GM18526 (cell line): ENCODE results near the gene BNIP1.

ENCODE experiments used
- POLR2A ChIP-seq: IDR thresholded peaks from 3 replicates; pipeline ENCODE4 v1.6.1; 2011; ENCODE audit not compliant: insufficient read length; ENCODE audit errors: extremely low read depth

BNIP1 gene

DNA sequence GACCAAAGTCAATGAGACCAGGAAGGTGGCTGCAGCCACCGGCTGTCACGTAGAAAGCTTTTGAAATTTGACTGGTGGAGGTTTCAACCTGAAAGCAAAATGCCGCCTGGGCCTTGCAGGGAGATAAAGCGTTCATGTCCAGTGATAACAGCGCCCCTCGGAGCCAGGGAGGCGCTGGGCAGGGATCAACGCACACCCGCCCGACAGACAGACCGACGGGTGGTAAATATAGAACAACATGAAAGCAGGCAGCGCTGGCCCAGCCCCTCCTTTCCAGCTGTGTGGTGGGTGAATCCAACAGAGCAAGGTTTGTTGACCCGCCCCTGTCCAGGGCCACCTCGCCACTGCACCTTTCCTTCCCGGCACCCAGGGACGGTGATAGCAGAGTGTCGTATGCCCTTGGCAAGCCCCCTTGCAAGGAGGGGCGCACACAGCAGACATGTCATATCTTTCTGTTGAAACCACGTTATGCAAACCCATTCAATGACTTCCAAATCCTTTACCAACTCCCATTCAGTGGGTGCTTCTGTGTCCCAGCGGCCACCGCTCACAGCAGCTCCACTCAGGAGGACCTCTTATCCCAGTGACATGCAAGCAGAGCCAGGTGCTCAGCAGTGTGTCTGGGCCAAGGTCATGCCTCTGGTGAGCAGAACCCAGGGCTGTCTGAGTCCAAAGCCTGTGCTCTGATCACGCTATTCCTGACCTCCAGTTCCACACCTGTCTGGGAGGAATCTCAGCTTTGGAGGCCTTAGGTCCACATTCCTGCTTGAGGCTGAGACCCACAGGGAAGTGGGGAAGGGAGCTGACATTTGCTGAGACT lies 52.0 kb downstream of the BNIP1 start:
- TF ChIP-seq POLR2A, result no peak

DNA sequence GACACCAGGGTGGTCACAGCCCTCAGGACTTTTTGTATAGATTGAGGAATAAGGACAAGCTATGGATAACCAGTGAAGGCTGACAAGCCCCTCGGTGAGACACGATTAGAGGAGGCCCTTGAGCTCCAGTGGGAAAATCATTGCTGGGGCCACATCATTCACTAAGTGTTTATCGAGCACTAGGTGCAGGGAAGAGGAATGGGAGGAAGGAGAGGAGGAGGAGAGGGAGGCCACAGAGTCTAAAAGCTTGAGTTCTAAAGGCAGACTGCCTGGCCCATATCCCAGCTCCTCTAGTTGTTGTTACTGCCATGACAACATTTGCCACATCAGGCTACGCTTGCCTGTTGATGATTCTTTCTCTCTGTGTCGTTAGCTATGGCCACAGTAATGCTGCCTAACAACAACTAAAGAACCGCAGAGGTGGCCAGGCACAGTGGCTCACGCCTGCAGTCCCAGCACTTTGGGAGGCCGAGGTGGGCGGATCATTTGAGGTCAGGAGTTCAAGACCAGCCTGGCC lies 53.1 kb downstream of the BNIP1 start:
- no peak for TF ChIP-seq POLR2A

DNA sequence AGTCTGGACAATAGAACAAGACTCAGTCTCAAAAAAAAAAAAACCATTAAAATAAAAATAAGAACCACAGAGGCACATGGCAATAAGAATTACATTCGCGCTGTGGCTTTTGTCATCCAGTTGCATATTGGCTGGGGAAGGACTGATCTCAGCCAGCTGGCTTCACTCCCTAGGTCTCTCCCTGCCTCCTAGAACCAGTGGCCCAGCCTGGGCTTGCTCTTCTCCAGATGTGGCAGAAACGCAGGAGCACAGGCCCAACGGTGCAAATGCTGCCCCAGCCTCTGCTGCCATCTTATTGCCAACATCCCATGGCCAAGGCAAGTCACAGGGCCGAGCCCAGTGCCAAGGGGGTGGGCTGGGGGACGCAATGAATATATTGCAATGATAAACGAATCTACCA lies 53.7 kb downstream of the BNIP1 start:
- TF ChIP-seq POLR2A, result no peak

DNA sequence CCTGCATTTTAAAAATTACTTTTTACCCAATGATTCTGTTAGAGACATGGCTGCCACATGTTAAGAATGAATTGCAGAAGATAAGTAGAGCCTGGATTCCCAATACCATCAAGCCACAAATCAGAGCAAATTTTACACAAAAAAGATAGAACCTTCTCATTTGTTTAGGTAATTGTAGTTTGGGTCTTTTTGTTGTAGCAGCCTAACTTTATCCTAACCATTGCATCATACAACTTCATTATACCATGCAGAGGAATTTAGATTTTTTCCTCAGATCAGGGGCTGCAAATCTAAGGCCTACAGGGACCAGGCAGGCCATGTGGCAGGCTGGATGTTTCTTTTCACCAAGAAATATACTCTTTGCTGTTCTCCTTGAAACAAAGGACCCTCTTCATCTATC lies 56.0 kb downstream of the BNIP1 start:
- no peak for TF ChIP-seq POLR2A

DNA sequence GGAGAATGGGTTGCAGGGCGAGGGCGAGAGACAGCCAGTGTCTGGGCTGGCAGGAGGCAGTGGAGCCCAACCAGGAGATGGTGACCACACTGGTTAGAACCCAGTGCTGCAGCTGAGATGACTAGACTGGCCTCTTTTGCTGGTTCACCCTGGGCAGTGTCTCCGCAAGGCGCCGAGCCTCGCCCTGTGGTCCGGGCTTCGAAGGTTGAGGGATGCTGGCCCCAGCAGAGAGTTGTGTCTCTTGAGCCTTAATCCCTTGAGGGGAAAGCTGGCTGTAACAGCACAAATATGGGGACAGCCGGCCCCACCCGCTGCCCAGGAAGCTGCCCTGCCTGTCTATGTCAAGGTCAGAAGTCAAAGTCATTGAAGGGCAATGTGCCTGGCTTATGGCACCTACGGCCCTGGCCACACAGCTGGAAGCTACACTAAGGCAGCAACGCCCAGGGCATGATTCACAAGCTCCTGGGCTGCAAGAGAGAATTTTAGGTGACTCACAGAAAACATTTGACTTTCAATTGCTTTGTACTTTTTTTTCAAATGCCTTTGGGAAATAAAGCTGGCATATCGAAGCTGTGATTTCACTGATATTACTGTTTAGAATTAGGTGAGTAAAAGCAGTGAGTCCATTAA lies 57.4 kb downstream of the BNIP1 start:
- no peak for TF ChIP-seq POLR2A

DNA sequence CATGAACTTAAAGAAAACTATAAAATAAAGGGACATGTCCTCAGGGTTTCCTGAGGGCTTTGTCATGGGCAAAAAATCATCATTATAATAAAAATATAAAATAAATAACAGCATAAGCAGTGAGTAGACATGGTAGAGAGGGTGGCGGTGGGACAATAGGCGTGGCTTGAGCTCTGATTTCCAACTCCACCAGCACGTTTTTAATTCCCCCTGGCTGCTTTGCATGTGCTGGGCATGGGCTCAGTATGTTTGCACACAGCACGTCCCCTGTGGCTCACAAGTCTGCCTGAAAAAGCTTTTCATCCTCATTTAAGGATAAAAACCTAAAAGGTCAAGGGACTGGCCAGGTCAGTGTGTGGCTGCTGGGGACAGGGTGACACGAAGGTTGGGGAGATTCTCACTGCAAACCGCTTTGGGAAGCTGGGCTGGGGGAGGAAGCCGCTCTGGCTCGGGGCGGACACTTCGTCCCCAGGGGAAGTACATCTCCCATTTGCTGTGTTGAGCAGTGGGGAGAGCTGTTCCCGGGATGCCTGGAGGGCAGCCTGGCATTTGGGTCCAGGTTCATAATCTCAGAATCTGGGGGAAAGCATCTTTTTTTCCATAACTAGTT lies 58.0 kb downstream of the BNIP1 start:
- TF ChIP-seq POLR2A, result no peak

DNA sequence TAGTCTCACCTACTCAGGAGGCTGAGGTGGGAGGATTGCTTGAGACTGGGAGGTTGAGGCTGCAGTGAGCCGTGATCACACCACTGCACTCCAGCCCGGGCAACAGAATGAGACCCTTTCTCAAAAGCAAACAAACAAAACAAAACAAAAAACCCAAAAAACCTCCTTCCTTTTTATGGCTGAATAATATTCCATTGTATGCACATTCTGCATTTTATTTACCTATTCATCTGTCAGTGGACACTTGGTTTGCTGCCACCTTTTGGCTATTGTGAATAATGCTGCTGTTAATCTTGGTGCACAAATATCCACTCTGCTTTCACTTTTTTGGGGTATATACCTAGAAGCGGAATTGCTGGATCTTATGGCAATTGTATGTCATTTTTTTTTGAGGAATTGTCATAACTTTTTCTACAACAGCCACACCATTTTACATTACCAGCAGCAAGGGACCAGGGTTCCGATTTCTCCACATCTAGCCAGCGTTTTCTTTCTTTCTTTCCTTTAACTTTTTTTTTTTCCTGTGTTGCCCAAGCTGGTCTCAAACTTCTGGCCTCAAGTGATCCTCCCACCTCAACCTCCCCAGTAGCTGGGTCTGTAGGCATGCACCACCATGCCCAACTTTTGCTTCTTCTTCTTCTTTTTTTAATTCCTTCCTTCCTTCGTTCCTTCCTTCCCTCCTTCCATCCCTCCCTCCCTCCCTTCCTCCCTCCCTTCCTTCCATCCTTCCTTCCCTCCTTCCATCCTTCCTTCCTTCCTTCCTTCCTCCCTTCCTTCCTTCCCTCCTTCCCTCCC lies 60.1 kb downstream of the BNIP1 start:
- TF ChIP-seq POLR2A, result no peak

DNA sequence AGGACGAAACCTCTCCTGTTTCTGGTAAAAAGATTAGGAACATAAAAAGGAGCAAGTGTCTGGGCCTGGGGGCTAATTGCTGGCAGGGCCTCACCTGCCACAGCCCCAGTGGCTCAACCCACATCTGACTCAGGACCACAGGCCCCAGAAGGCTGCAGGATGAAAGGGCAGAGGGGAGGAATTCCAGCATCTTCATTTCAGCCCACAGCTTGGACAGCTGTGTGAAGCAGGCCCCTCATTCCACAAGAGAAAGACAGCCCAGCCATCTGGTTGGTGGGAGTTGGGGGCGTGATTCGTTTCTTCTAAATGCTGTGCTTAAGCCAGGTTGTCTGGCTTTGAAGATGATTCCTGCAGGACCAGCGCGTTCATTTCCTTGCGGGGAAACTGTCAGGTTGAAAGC lies 61.6 kb downstream of the BNIP1 start:
- no peak for TF ChIP-seq POLR2A

DNA sequence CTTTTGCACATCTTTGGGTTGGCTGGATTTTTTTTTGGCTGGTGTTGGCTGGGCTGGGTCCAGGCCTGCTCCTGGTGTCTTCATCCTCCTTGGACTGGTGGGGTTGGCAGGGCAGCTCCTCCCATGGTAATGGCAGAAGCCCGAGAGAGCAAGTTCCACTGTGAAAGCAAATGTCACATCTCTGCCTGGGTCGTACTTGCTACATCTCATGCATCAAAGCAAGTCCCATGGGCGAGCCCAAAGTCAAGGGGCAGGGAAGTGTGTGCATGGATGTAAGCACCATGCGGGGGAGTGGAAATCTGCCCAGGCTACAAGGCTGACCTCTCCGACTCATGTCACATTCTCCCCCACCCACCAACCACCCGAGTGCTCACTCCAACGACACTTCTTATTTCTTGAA lies 64.0 kb downstream of the BNIP1 start:
- TF ChIP-seq POLR2A, result no peak

DNA sequence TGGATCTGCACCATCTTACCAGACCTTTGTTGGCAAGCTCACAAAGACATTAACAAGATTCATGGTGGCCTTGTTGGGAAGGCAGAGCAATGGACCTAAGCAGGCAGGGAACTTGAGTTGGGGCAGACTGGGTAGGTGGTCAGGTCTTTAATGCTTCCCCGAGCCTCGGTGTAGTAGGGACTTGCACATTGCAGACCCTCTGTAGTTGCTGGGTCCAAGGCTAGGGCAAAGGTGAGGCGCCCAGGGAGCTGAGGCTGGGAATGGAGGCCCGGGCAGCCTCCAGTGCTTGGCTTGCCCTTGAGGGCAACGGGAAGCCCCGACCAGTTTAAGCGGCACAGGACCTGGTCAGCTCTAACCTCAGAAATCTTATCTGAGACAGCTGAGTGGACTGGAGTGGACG lies 66.5 kb downstream of the BNIP1 start:
- TF ChIP-seq POLR2A, result no peak

DNA sequence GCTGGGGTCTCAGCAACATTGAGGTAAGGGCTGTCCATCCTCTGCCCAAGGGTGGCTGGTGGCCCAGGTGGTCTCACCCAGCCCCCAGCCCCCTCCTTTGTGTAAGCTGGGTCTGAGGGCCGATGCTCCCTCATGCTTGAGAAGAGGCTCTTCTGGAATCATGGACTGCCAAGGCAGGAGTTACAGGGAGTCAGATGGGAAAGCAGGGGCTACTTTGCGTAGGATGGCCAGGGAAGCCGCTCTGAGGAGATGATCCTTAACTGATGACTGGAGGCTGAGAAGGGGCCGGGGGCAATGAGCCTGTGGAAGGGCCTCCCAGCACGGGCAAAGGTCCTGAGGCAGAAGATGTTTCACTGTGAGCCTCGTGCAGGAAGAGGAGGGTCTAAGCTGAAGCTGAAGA lies 67.0 kb downstream of the BNIP1 start:
- no peak for TF ChIP-seq POLR2A

DNA sequence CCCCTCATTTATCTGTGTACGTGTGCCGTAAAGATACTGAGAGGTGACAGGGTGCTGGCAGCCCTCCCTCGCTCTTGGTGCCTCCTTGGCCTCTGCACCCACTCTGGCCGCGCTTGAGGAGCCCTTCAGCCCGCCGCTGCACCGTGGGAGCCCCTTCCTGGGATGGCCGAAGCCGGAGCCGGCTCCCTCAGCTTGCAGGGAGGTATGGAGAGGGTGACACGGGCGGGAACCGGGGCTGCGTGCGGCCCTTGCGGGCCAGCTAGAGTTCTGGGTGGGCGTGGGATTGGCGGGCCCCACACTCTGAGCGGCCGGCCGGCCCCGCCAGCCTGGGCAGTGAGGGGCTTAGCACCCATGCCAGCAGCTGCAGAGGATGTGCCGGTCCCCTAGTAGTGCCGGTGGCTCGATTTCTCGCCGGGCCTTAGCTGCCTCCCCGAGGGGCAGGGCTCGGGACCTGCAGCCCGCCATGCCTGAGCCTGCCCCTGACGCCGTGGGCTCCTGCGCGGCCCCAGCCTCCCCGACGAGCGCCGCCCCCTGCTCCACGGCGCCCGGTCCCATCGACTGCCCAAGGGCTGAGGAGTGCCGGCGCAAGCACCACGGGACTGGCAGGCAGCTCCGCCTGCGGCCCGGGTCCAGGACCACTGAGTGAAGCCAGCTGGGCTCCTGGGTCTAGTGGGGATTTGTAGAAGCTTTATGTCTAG lies 69.1 kb downstream of the BNIP1 start:
- no peak for TF ChIP-seq POLR2A
